Measurements from ENCODE around the gene KIAA0586.
"Not testable (repeated sequence)": the region's sequence is repeated elsewhere in the genome, so short reads cannot be mapped to it uniquely, and the experiment has no call there.

KIAA0586 gene

DNA sequence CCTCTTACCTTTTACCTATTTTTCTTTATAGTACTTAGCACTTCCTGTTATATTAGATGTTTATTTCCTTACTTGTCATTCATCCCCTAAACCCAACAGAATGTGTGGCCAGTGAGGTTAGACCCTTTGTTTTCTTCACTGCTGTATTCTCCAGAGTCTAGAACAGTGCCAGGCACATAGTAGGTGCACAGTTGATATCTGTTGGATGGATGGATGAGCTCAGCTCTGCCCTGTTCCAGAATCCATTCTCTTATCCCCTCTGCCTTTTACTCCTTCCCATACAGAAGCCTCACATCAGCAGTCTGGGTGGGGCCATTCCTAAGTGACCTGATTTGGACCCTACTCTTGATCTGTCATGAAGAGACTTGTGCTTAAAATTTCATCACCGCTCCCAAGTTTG is 115.7 kb downstream of the KIAA0586 start:
- no peak for DNase-seq (ENCODE audit: low spot score)

DNA sequence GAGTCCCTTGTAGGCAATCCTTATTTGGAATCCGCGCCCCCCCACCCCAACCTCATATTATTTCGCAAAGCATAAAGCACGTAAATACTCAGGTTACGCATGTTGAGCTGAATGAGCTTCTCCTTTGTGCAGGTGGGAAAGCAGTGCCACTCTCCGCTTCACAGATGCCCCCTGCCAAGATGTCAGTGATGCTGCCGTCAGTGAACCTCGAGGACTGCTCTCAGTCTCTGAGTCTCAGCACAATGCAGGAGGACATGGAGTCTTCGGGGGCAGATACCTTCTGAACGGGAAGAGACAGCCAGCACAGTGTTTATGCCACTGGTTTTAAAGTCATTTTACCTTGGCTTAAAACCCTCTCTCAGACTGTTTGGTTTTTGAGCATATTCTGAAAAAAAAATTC is 120.1 kb downstream of the KIAA0586 start:
- no peak for DNase-seq (ENCODE audit: low spot score)

DNA sequence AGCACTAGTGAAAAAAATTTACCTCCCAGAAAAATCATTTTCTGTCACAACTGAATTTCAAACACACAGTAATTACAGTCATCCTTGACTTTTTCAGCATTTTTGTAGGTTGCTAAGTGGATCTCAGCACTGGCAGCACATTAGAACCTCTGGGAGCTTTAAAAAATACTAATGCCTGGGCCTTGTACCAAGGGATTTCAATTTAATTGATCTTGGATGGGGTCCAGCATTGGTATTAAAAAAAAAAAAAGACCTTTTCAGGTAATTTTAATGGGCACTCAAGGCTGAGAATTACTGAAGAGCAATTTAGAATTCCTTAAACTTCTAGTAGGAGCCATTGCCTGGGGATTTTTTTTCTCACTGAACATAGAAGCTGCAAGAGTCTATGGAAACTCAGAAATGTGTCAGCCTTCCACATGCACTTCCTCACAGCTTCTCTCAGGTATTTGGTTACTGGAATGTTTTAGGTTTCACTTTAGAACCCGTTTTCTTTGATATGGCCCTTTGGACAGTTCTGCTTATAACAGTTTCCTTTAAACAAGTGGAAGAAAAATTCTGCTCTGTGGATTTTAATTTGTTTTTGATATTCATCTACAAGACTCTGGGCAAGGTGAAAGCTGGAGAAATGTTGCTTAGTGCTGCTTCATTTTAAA is 121.7 kb downstream of the KIAA0586 start:
- no peak for DNase-seq (ENCODE audit: low spot score)

DNA sequence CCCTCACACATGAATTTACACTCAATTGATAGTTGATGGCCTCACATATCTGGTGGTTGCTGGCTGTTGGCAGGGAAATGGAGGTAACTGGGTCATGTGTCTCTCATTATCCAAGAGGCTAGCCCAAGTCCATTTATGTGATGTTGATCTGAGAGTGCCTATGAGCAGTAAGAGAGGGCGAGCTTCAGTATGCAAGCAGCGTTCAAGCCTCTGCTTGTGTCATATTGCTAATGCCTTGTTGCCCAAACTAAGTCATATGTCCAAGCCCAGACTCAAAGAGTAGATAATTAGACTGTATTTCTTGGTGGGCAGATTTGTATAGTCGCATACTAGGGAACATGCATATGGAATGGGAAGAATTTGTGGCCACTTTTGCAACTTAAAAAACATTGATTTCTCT is 126.4 kb downstream of the KIAA0586 start:
- no peak for DNase-seq (ENCODE audit: low spot score)

DNA sequence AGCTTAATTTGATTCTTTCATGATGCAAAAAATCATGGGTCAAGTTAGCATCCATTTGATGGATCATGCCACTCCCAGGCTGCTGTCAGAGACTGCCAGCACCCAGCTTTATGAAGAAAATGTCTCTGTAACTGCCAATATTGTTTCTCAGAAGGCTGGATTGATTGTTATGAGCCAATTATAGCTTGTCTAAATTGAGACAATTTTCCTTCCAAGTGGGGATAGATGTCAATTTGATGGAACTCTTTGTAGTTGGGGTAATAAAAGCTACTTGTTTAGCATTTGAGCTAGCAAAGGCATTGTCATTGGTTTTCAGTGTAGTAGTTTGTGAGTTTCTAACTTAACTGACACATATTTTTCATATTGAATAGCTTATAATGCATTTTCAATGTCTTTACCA is 128.1 kb downstream of the KIAA0586 start:
- DNase-seq (ENCODE audit: low spot score) = no peak

DNA sequence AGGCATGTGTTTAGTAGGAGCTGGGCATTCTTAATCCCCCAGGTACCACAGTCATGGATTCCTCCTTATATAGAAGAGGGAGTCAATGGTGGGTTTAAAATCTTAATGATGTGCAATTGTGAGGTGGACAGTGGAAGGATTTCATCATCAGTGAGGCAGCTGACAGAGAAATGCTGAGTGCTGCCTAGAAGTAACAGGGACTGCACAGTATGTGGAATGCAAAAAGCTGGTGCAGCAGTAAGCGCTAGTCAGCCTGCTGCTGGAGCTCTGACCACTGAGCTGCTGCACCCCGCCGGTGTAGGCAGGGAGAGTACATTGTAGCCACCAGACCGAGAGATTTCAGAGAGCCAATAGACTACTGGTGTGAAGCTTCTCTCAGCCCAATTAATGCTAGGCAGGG is 129.7 kb downstream of the KIAA0586 start:
- no peak for DNase-seq (ENCODE audit: low spot score)

DNA sequence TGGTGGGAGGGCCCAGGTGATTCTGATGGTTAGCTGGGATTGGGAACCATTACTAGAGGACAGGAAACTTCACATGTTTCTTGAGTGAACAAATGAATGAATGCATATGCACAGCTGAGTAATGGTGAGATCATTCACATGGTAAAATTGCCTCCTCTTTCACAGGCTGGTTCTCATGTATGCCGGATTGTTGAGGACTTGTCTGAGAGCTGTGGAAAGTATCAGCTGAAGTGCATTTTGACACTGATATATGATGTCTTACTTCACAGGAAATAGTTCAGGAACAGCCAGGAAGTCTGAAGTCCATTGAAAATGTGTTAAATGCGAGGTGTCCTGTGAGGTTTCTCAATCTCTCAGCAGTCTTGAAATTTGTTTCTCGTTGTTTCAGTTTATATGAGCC is 132.7 kb downstream of the KIAA0586 start:
- no peak for DNase-seq (ENCODE audit: low spot score)

DNA sequence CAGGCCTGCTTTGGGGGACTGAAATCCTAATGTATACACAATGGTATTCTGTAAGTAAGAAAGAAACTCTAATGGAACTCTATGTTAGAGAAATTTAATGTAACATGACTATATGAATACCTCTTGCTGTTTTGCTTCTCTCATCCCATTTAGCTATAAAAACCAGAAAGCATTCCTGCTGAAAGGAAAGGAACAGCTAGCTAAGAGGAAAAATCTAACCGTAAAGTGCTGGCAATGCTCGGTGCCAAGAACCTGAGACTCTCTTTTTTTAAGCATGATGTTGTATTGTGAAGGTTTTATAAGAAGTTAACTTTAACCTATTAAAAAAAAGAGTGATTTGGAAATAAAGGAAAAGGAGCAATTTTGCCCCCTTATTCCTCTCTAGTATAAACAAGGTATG is 134.6 kb downstream of the KIAA0586 start:
- DNase-seq (ENCODE audit: low spot score) = no peak

DNA sequence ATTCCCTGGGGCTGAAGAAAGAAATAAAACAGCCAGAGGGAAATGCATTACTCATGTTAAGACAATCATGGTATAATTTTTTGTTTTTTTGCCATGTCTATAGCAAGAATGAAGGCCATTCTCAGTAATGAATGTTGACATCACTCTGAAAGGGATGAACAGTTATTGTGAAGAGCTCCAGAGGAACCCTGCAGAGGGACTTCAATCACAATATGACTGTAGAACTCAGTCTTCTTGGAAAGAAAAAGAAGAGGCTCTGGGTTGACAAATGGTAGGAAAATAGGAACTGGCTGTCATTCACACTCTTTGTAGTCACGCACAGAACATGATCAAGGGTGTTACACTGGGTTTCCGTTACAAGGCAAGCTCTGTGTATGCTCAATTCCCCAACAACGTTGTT is 136.5 kb downstream of the KIAA0586 start:
- no peak for DNase-seq (ENCODE audit: low spot score)

DNA sequence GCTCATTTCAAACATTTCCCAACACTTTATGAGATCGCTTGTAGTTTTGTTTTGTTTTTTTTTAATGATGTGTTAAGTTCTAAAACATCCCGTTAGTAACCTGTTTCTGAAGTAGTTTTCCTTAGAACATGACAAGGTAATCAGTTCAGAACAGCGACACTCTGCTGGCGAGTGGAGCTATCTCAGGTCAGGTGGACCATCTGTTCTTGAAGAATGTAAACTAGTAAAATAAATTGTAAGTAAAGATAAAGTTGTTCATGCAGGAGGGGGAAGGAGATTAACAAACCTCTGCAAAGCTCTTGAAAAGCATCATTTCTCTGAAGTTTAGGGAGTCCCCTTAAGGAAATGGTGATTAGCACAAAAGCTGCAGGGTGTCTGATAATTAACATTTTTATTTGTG is 138.3 kb downstream of the KIAA0586 start:
- no peak for DNase-seq (ENCODE audit: low spot score)

DNA sequence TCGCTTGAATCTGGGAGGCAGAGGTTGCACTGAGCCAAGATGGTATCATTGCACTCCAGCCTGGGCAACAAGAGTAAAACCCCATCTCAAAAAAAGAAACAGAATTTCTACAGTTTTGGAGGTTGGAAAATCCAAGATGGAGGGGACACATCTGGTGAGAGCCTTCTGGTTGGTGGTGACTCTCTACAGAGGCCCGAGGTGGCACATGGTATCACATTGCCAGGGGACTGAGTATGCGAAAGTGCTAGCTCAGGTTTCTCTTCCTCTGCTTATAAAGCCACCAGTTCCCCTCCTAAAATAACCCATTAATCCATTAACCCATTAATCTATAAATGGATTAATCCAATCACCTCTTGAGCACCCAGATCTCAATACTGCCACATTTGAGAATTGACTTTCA is 139.5 kb downstream of the KIAA0586 start:
- DNase-seq (ENCODE audit: low spot score) = no peak

DNA sequence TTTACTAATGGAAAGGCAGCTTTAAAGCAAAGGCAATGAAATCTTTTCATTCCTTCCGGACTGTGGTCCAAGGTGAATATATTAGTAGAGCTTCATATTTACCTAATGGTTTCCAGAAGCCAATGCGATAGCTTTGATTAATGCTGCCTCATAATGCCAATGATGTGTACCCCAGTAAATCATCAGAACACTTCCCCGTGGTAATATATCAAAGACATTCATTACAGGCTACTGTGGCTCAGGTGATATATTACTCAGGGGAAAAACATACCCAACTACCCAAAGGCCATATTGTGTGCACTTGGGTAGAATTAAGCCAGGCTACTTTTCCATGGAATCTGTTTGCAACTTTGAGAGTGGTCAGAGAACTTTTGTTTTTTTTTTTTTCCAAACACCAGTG is 140.8 kb downstream of the KIAA0586 start:
- no peak for DNase-seq (ENCODE audit: low spot score)

DNA sequence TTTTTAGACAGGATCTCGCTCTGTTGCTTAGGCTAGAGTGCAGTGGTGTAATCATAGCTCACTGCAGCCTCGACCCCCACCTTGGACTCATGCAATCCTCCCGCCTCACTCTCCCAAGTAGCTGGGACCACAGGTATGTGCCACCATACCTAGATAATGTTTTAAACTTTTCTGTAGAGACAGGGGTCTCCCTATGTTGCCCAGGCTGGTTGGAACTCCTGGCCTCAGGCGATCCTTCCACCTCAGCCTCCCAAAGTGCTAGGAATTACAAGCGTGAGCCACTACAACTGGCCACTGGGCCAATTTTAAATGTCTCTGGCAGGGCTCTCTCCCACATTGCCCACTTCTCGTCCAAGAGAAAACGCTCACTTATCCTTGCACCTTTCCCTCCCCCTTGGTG is 143.7 kb downstream of the KIAA0586 start:
- no peak for DNase-seq (ENCODE audit: low spot score)

DNA sequence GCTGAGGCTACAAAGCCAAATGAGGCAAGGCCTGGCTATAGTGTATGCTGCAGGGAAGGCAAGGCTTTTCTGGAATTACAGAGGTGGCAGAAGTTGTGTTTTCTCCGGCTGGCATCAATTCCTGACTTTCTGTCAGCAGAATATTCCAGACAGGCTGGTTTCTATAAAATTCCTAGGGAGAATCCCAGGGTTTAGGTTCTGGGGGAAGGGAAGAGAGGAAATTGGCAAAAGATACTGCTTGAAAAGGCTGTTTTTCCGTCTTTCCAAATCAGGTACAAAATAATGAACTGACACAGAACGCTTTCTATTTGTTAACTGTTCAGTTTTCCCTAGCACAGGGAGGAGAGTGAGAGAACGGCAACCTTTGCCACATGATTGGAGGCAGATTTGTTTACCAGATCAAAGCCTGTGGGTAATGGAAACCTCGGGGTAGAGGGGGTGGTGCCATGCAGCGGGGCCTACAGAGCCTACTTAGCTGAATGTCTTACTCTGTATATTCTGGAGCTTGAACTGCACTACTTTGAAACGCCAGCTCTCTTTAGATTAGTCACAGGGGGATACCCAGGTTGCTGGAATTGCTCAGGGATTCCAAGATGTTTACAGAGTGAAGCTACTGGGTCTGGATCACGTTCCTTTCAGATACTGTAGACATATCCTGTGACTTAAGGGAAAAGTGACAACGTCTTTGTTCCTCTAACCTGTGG is 144.4 kb downstream of the KIAA0586 start:
- no peak for DNase-seq (ENCODE audit: low spot score)

DNA sequence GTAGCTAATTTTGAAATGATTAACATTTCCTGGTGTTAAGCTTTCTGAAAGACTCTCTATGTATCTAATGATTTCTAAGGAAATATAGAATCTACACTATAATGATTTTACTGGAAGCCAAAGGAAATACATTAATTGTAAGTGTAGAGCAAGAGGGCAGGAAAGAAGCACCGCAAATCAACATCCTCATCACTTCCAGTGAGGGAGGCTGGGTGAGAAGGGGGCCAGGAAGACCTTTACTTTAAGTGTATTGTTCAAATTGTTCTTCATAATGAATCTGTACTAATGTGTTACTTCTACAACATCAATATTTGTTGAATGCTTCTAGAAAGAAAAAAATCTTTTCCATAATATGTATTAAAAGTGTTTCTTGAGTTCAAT is 144.9 kb downstream of the KIAA0586 start:
- no peak for DNase-seq (ENCODE audit: low spot score)

DNA sequence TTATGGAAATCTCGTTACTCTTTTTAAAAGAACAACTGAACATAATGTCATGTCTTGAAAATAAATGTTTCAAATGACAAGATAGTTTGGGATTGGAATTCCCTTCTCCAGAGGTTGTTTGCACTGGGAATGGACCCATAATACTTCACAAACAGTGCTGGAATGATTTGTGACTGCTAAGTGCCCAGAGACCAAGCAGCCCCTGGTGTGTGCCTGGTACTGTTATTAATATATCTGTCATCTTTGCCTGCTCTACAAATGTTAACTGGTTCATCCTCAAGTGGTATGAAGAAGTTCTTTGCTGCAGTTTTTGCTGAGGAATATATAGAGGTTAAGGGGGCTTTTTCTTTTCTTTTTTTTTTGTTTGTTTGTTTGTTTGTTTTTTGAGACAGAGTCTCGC is 145.3 kb downstream of the KIAA0586 start:
- DNase-seq (ENCODE audit: low spot score) = no peak

DNA sequence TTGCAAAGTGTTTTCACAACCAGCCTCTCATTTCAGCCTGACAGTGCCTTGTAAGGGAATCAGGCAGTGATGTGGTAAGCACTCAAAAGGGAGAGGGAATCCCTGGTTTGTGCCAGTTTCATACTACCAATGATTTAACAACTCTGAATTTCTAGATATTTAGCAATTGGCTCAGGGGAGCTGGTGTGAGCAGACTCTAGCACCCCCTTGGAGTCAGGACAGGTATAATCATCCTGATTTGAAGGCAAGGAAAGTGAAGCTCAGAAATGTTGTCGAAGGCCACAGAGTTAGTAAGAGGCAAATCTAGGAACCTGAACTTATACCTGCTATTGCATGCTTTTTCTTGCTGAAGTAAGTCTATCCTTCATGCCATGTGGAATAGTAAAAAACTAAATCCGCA is 147.1 kb downstream of the KIAA0586 start:
- no peak for DNase-seq (ENCODE audit: low spot score)

DNA sequence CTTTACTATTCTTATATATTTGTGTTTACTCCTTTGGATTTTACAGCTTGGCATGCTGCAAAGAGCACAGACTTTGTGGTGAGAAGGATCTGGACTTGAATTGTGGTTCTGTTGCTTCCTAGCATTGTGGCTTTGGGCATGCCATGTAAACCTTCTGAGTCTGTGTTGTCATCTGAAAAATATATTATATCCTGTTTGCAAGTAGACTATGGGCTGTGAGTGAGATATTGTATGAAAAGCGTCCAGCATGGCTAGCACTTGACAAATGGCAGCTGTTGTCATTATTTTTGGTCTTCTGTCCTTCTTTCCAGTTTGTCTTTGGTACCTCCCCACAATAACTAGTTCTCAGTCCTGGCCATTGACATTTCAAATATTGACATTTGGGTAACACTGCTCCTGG is 148.4 kb downstream of the KIAA0586 start:
- no peak for DNase-seq (ENCODE audit: low spot score)

DNA sequence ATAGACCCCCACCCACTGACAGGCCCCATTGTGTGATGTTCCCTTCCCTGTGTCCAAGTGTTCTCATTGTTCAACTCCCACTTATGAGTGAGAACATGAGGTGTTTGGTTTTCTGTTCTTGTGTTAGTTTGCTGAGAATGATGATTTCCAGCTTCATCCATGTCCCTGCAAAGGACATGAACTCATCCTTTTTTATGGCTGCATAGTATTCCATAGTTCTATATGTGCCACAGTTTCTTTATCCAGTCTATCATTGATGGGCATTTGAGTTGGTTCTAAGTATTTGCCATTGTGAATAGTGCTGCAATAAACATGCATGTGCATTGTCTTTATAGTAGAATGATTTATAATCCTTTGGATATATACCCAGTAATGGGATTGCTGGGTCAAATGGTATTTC is 152.5 kb downstream of the KIAA0586 start:
- not testable (repeated sequence) for DNase-seq (ENCODE audit: low spot score)

DNA sequence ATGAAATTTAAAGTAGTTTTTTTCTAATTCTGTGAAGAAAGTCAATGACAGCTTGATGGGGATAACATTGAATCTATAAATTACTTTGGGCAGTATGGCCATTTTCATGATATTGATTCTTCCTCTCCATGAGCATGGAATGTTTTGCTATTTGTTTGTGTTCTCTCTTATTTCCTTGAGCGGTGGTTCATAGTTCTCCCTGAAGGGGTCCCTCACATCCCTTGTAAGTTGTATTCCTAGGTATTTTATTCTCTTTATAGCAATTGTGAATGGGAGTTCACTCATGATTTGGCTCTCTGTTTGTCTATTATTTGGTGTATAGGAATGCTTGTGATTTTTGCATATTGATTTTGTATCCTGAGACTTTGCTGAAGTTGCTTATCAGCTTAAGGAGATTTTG is 153.9 kb downstream of the KIAA0586 start:
- DNase-seq (ENCODE audit: low spot score) = not testable (repeated sequence)

DNA sequence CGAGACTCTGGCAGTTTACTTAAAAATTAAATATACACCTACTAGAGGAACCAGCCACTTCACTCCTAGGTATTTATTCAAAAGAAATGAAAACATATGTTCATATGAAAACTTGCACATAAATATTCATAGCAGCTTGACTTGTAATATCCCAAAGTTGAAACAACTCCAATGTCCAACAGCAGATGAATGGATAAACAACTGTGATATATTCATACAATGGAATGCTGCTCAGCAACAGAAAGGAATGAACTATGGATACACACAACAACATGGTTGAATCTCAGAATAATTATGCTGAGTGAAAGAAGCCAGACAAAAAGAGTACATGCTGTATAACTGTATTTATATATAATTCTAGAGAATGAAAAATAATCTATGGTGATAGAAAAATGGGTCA is 156.9 kb downstream of the KIAA0586 start:
- DNase-seq (ENCODE audit: low spot score) = no peak

DNA sequence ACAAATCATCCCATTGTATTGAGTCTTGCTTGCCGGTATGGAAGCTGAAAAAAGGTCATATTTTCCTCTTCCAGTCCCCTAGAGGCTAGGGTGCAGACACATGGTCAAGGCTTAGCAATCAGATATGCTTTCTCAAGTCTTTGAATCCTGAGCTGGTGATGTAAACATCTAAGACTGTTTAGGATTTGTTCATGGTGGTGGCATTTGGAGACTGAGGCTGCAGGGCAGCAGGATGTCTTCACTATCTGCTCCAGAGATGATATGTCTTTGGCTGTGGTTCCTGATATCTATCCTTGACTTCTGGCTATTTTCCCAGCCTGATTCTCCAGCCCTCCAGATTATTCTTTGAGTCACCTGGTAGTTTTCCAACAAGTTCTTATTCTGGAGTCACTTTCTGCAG is 159.8 kb downstream of the KIAA0586 start:
- no peak for DNase-seq (ENCODE audit: low spot score)

DNA sequence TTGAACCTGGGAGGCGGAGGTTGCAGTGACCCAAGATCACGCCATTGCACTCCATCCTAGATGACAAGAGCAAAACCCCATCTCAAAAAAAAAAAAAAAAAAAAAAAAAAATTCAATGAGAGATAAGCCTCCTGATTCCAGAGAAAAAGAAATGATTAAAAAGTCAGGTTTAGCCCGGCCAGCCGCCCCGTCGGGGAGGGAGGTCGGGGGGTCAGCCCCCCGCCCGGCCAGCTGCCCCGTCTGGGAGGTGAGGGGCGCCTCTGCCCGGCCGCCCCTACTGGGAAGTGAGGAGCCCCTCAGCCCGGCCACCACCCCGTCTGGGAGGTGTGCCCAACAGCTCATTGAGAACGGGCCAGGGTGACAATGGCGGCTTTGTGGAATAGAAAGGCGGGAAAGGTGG is 160.8 kb downstream of the KIAA0586 start:
- not testable (repeated sequence) for DNase-seq (ENCODE audit: low spot score)

DNA sequence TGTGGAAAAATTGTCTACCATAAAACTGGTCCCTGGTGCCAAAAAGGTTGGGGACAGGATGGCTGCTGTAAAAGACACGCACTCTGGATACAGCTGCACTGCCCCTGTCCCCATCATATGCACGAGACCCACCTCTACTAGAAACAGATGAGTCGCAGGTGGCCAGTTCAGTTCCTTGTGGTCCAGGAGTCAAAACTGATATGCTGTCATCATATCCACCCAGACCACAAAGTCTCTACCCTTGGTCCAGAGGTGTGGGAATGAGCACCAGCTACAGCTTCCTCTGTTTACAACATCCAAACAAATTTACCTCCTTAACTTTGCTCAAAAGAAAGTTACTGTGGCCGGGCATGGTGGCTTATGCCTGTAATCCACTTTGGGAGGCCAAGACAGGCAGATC is 166.5 kb downstream of the KIAA0586 start:
- DNase-seq (ENCODE audit: low spot score) = no peak
